CD4-positive, alpha-beta memory T cell (primary cell): ENCODE measurements around the gene KRTAP9-3. TPM values are rescaled to one million over a fixed set of nuclear protein-coding genes. Genes with fewer than 3 reads are reported as not detected.
A peak's percentile ranks its signal among the peaks of the same experiment; 100 is the strongest.
"Not testable (repeated sequence)": the region's sequence is repeated elsewhere in the genome, so short reads cannot be mapped to it uniquely, and the experiment has no call there.

Source experiments
- CTCF ChIA-PET: fragments of 350-600 bp; sonication (Branson Sonifier 250); formaldehyde crosslinking; loops from one replicate; lab custom pipeline; 2021; ENCODE audit warnings: inconsistent platforms; ENCODE audit not compliant: partially characterized antibody; lab: Charles Lee
- POLR2A ChIA-PET: fragments of 350-600 bp; sonication (Branson Sonifier 250); formaldehyde crosslinking; loops from one replicate; lab custom pipeline; 2021; ENCODE audit not compliant: partially characterized antibody; lab: Charles Lee
- DNase-seq, 5 donors: peaks; one replicate each; pipeline versions ENCODE4 v3.0.0 to v3.0.0-alpha.2; 2020 to 2022; ENCODE audit warnings: mixed read lengths in 1 of 5
- H3K27ac ChIP-seq: one replicate; pipeline ENCODE4 v1.7.0; 2013; ENCODE audit warnings: low read depth, low read length
- H3K27me3 ChIP-seq: 2 replicates; pipeline ENCODE4 v1.7.0; 2013; ENCODE audit warnings: mild to moderate bottlenecking, low read length, moderate library complexity; ENCODE audit not compliant: insufficient read depth
- H3K36me3 ChIP-seq: 2 replicates; pipeline ENCODE4 v1.7.0; 2013; ENCODE audit warnings: mild to moderate bottlenecking, low read length, moderate library complexity; ENCODE audit not compliant: insufficient read depth
- H3K4me1 ChIP-seq: 2 replicates; pipeline ENCODE4 v1.7.0; 2013; ENCODE audit warnings: mild to moderate bottlenecking, low read length, moderate library complexity; ENCODE audit not compliant: insufficient read depth
- H3K4me3 ChIP-seq, 2 donors: one replicate each; pipeline ENCODE4 v1.7.0; 2013; ENCODE audit warnings: low read length in 2 of 2, mild to moderate bottlenecking in 1 of 2
- H3K9me3 ChIP-seq, 2 donors: one replicate each; pipeline ENCODE4 v1.7.0; 2013; ENCODE audit warnings: low read length in 2 of 2, control low read depth in 1 of 2; ENCODE audit not compliant: control insufficient read depth in 1 of 2
- H3K27ac Mint-ChIP-seq, 7 donors: one replicate each; pipeline ENCODE4 v1.8.0; 2020 to 2021; ENCODE audit warnings: mixed read lengths in 7 of 7, mild to moderate bottlenecking in 6 of 7, inconsistent platforms in 3 of 7, moderate library complexity in 3 of 7
- H3K27me3 Mint-ChIP-seq, 2 donors: one replicate each; pipeline ENCODE4 v1.8.0; 2020 to 2021; ENCODE audit warnings: mixed read lengths in 2 of 2
- H3K36me3 Mint-ChIP-seq, 2 donors: one replicate each; pipeline ENCODE4 v1.8.0; 2020 to 2021; ENCODE audit warnings: mixed read lengths in 2 of 2, inconsistent platforms in 1 of 2, mild to moderate bottlenecking in 1 of 2
- H3K4me1 Mint-ChIP-seq, 4 donors: one replicate each; pipeline ENCODE4 v1.8.0; 2020 to 2021; ENCODE audit warnings: mixed read lengths in 4 of 4, mild to moderate bottlenecking in 1 of 4
- H3K4me3 Mint-ChIP-seq, 8 donors: one replicate each; pipeline ENCODE4 v1.8.0; 2020 to 2021; ENCODE audit warnings: mixed read lengths in 8 of 8, mild to moderate bottlenecking in 7 of 8, moderate library complexity in 6 of 8, inconsistent platforms in 3 of 8
- H3K9me3 Mint-ChIP-seq, 8 donors: one replicate each; pipeline ENCODE4 v1.8.0; 2020 to 2021; ENCODE audit warnings: mixed read lengths in 8 of 8, mild to moderate bottlenecking in 5 of 8, inconsistent platforms in 3 of 8, moderate library complexity in 1 of 8
- intact Hi-C: fragments of 100-400 bp; cut with micrococcal nuclease; formaldehyde crosslinking; loops from one replicate; pipeline ENCODE4 v1.15.1; 2023
- polyA plus RNA-seq, 2 donors: library from polyadenylated mRNA; unstranded; fragments of 300-500 nt; fragmentation: Illumina TruSeq; gene quantifications; one replicate each; pipeline ENCODE4 v1.2.3, GENCODE V29; 2021
- total RNA-seq, 2 experiments: library from RNA; stranded (reverse); gene quantifications; one replicate each; pipeline ENCODE4 v1.2.3, GENCODE V29; 2021

Gene KRTAP9-3
- total RNA-seq (not detected), polyA plus RNA-seq (not detected)

- intact Hi-C loops, H3K36me3 Mint-ChIP-seq, H3K27me3 ChIP-seq, H3K4me3 ChIP-seq, H3K9me3 Mint-ChIP-seq, H3K4me1 Mint-ChIP-seq, DNase-seq, H3K9me3 ChIP-seq, H3K4me3 Mint-ChIP-seq, CTCF ChIA-PET, H3K27ac ChIP-seq, H3K36me3 ChIP-seq, POLR2A ChIA-PET, H3K4me1 ChIP-seq: not testable (repeated sequence)
- peaks cover 21 to 24% of the 10 kb centered on the region in 2 donors for H3K27me3 Mint-ChIP-seq
- H3K27ac Mint-ChIP-seq, result peak within 1 kb of the TSS in 1 of 7 donors; percentile 2
Measured at GRCh38 chr17:41232399-41233105, at the start of gene KRTAP9-3. KRTAP9-3 (plus strand) TSS chr17:41232449; CDS start chr17:41232502, 53 bp downstream.

- Mint-ChIP-seq H3K27me3 (peaks cover 3 to 18% of the 10 kb centered on the region in 2 donors), H3K4me1 (no peaks in the 10 kb centered on the region), H3K36me3 (no peaks in the 10 kb centered on the region), H3K27ac (no peak within 1 kb of the TSS), H3K9me3 (peaks cover 0 to 5% (median 0%) of the 10 kb centered on the region in 8 donors), H3K4me3 (no peak within 1 kb of the TSS)
- Histone ChIP-seq H3K9me3 (no peaks in the 10 kb centered on the region), H3K4me1 (no peaks in the 10 kb centered on the region), H3K27me3 (no peaks in the 10 kb centered on the region), H3K27ac (no peak within 1 kb of the TSS), H3K4me3 (no peak within 1 kb of the TSS), H3K36me3 (no peaks in the 10 kb centered on the region)
- ChIA-PET CTCF (no interaction called here), POLR2A (no interaction called here)
- intact Hi-C loops, result no loop called here
- DNase-seq, result no peak
Measured at GRCh38 chr17:41184480-41184961, 47.7 kb upstream of the KRTAP9-3 start, which contains the start of gene KRTAP4-1. KRTAP4-1 (minus strand) TSS chr17:41184911; CDS start chr17:41184854, 57 bp downstream.

- no peaks in the 10 kb centered on the region for H3K9me3 ChIP-seq
- no peaks in the 10 kb centered on the region for H3K4me1 ChIP-seq
- Mint-ChIP-seq H3K36me3 (no peaks in the 10 kb centered on the region), H3K4me1 (no peaks in the 10 kb centered on the region), H3K9me3 (peaks cover 0 to 5% (median 0%) of the 10 kb centered on the region in 8 donors), H3K27ac (no peak overlapping the region), H3K27me3 (peaks cover 3 to 18% of the 10 kb centered on the region in 2 donors), H3K4me3 (no peak overlapping the region)
- no peak overlapping the region for H3K4me3 ChIP-seq
- H3K27me3 ChIP-seq, result no peaks in the 10 kb centered on the region
- ChIA-PET POLR2A (no interaction called here), CTCF (no interaction called here)
- intact Hi-C loops, result no loop called here
- no peaks in the 10 kb centered on the region for H3K36me3 ChIP-seq
- H3K27ac ChIP-seq, result no peak overlapping the region
- no peak for DNase-seq
Measured at GRCh38 chr17:41185001-41185400, 47.2 kb upstream of the KRTAP9-3 start.

GRCh38 chr17:41186872-41187271 is 45.4 kb upstream of the KRTAP9-3 start:
- POLR2A ChIA-PET, result no interaction called here
- no peak overlapping the region for H3K27ac ChIP-seq
- DNase-seq, result no peak
- H3K9me3 ChIP-seq, result no peaks in the 10 kb centered on the region
- no peak overlapping the region for H3K27ac Mint-ChIP-seq
- H3K36me3 Mint-ChIP-seq, result no peaks in the 10 kb centered on the region
- no peak overlapping the region for H3K4me3 Mint-ChIP-seq
- no peaks in the 10 kb centered on the region for H3K4me1 Mint-ChIP-seq
- no peaks in the 10 kb centered on the region for H3K36me3 ChIP-seq
- CTCF ChIA-PET, result no interaction called here
- no peaks in the 10 kb centered on the region for H3K27me3 ChIP-seq
- no peaks in the 10 kb centered on the region for H3K4me1 ChIP-seq
- intact Hi-C loops, result no loop called here
- H3K27me3 Mint-ChIP-seq, result peaks cover 9 to 32% of the 10 kb centered on the region in 2 donors
- H3K9me3 Mint-ChIP-seq, result peaks cover 0 to 5% (median 0%) of the 10 kb centered on the region in 8 donors
- H3K4me3 ChIP-seq, result no peak overlapping the region

GRCh38 chr17:41189837-41190318 is 42.4 kb upstream of the KRTAP9-3 start, which contains the start of gene KRTAP9-1:
KRTAP9-1 (plus strand) TSS chr17:41189887; CDS start chr17:41189887, 0 bp downstream.
- intact Hi-C loops, H3K4me3 ChIP-seq, H3K27ac ChIP-seq, H3K4me1 ChIP-seq, CTCF ChIA-PET, H3K27ac Mint-ChIP-seq, H3K27me3 ChIP-seq, POLR2A ChIA-PET, DNase-seq, H3K36me3 ChIP-seq, H3K4me1 Mint-ChIP-seq, H3K4me3 Mint-ChIP-seq, H3K9me3 ChIP-seq, H3K36me3 Mint-ChIP-seq, H3K9me3 Mint-ChIP-seq: not testable (repeated sequence)
- H3K27me3 Mint-ChIP-seq, result peaks cover 9 to 27% of the 10 kb centered on the region in 2 donors

- H3K9me3 ChIP-seq, result no peaks in the 10 kb centered on the region
- H3K9me3 Mint-ChIP-seq, result peaks cover 0 to 5% (median 1%) of the 10 kb centered on the region in 8 donors
- H3K36me3 ChIP-seq, result no peaks in the 10 kb centered on the region
- peaks cover 0 to 5% (median 0%) of the 10 kb centered on the region in 4 donors for H3K4me1 Mint-ChIP-seq
- no peaks in the 10 kb centered on the region for H3K27me3 ChIP-seq
- no peak overlapping the region for H3K4me3 Mint-ChIP-seq
- no peaks in the 10 kb centered on the region for H3K36me3 Mint-ChIP-seq
- intact Hi-C loops, result no loop called here
- no peak overlapping the region for H3K27ac Mint-ChIP-seq
- POLR2A ChIA-PET, result no interaction called here
- H3K27ac ChIP-seq, result no peak overlapping the region
- DNase-seq, result no peak
- H3K27me3 Mint-ChIP-seq, result peaks cover 9 to 27% of the 10 kb centered on the region in 2 donors
- H3K4me3 ChIP-seq, result no peak overlapping the region
- CTCF ChIA-PET, result no interaction called here
- no peaks in the 10 kb centered on the region for H3K4me1 ChIP-seq
Measured at GRCh38 chr17:41190328-41190727, 41.9 kb upstream of the KRTAP9-3 start.

- H3K36me3 Mint-ChIP-seq, result no peaks in the 10 kb centered on the region
- no peak overlapping the region for H3K27ac Mint-ChIP-seq
- Histone ChIP-seq H3K9me3 (no peaks in the 10 kb centered on the region), H3K27me3 (no peaks in the 10 kb centered on the region), H3K36me3 (no peaks in the 10 kb centered on the region), H3K4me3 (no peak overlapping the region), H3K27ac (no peak overlapping the region), H3K4me1 (no peaks in the 10 kb centered on the region)
- H3K4me1 Mint-ChIP-seq, result peaks cover 0 to 5% (median under 1%) of the 10 kb centered on the region in 4 donors
- H3K9me3 Mint-ChIP-seq, result peaks cover 0 to 9% (median 5%) of the 10 kb centered on the region in 8 donors
- no peak overlapping the region for H3K4me3 Mint-ChIP-seq
- ChIA-PET CTCF (no interaction called here), POLR2A (no interaction called here)
- H3K27me3 Mint-ChIP-seq, result peaks cover 1 to 12% of the 10 kb centered on the region in 2 donors
- intact Hi-C loops, result no loop called here
- DNase-seq, result no peak
Measured at GRCh38 chr17:41196068-41196467, 36.2 kb upstream of the KRTAP9-3 start.
